Ureter (tissue), 1 donor: ENCODE data around the gene DCAF4L1. TPM values are rescaled to one million over a fixed set of nuclear protein-coding genes. Genes with fewer than 3 reads are reported as not detected.

Experiments
- DNase-seq: peaks from one replicate; pipeline ENCODE4 v3.0.0-alpha.2; 2020; ENCODE audit warnings: low spot score
- total RNA-seq: library from RNA; stranded (reverse); gene quantifications from one replicate; pipeline ENCODE4 v1.2.4, GENCODE V29; 2023
- donor health status: DM: yes; HTN: yes; CAD: no.

DCAF4L1 gene
- total RNA-seq = 0.36 TPM

DNA sequence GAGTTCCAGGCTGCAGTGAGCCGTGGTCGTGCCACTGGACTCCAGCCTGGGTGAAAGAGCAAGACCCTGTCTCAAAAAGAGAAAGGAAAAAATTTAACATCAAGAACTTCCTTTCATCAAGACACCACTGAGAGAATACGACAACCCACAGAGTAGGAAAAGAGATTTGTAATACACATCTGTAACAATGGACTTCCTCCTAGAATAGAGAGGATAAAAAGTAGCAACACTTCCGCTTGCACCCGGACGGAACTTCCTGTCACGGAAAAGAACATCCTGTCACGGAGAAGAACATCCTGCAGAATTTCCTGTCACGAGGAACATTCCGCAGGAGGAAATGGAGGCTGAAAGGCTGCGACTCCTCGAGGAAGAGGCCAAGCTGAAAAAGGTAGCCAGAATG, at the start of gene DCAF4L1:
Gene DCAF4L1, plus strand, starts transcription at position 301 of the 400 bp plus-strand sequence. Its CDS starts 37 bp downstream, at position 338.
- DNase-seq = no peak

GRCh38 chr4:41932988-41933387, 48.6 kb upstream of the DCAF4L1 start:
- DNase-seq = no peak

GRCh38 chr4:41933997-41934503, 47.5 kb upstream of the DCAF4L1 start:
- no peak for DNase-seq

DNA sequence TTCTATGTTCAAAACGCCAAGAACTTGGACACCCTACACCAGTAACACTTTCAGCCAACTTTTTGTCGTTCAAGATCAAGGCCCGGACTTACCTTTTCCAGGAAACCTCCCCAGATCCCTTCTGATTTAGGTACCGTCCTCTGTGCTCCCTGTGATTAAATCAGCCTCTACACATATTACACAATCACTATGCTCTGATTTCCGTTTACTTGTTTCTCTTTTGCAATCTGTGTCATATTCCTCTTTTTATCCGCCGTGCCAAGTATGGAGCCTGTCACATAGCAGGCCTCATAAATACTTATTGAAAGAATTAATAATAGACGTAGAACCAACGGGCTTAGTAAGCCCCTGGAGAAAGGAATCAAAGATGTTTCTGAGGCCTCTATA, 47.0 kb upstream of the DCAF4L1 start:
- DNase-seq = no peak

GRCh38 chr4:41934901-41935651, 46.5 kb upstream of the DCAF4L1 start, which contains the start of gene TMEM33:
TMEM33 (plus strand) TSS chr4:41935429; CDS start chr4:41935485, 56 bp downstream.
- peak; percentile 90 for DNase-seq

DNA sequence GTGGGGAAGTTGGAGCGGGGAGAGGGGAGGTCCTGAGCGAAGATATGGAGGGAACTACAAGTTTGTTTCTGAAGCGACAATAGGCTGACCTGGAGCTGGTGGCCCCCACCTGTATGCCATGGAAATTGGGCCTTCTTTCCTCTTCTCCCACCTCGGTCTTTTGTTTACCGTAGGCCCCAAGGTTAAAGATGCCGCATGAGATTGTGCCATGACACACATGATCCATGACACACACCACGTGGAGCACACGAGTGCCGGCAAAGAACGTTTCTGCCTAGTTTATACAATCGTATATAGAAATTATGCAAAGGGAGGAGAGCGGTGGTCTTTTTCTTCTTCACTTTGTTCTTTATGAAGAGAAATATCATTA, 45.9 kb upstream of the DCAF4L1 start:
- no peak for DNase-seq

DNA sequence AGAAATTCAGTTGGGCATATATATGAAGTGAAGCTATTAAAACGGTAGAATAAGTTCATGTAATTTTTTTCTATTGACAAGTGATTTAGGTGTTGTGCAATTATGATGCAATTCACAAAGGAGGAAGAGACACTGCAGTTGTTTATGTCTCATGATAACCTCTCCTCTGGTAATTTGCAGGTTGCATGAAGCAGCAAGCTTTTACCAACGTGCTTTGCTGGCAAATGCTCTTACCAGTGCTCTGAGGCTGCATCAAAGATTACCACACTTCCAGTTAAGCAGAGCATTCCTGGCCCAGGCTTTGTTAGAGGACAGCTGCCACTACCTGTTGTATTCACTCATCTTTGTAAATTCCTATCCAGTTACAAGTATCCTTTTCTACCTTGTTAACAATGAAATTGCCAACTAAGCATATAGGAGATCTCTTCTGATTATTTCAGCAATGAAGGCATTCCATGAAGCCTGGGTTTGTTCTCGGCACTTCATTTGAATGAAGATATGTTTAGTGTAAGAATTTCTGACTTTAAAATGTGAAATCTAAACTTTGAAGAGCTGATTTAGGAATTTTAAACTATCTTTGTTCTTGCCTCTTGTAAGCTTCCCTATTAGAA, 42.4 kb upstream of the DCAF4L1 start:
- no peak for DNase-seq

- DNase-seq = no peak
Measured at GRCh38 chr4:41940834-41941233, 40.7 kb upstream of the DCAF4L1 start.

- DNase-seq = no peak
Measured at GRCh38 chr4:41943506-41943905, 38.0 kb upstream of the DCAF4L1 start.

DNA sequence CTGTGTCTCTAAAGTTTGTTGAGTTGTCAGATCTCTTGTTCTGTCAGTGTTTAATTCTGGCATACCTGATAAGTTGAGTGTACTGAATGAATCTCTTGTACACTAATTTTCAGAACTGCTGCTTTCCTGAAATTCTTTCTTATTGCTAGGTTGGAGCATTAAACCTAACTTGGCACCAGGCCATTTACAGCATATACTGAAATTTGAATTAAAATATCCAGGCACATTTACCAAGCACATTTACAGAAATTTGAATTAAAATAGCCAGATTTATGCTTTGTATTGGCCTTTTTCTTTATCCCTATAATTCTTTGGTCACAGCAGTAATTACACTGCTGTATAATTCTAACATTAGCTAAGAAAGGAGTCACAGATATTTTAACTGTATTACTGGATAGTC, 37.5 kb upstream of the DCAF4L1 start:
- DNase-seq = no peak

DNA sequence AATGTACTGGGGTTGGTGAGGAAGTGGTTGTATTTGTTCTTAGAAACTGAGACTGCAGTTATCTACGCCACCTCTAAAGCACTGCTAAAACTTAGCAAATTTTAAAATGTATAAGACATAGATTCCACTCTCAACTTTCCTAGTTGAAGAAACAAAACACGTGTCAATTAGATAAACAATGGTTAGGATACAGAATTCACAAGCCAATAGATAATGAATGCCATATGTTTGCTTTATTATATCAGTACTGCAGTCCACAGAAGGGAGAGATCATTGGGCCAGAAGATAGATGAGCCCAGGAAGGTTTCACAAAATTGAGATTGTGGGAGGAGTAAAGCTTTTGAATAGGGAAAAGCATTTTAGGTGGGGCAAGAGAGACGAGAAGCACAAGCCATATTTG, 32.0 kb upstream of the DCAF4L1 start:
- no peak for DNase-seq

DNA sequence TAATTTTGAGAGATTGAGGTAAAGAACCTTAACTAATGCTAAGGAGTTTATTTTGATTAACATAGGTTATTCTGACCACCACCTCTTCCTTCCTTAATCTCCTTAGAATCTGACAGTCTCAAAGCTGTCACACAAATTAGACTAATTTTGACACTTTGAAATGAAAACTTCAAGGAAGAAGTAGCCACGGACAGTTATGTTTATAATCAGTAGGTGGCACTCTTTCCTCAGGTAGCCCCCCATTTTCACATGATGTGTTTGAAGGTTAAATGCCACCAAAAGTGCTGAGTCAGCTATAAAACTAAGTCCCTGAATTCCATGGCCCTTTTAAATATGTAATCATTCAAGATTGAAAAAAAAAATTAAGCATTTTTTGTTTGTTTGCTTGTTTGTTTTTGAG, 23.9 kb upstream of the DCAF4L1 start:
- no peak for DNase-seq

DNA sequence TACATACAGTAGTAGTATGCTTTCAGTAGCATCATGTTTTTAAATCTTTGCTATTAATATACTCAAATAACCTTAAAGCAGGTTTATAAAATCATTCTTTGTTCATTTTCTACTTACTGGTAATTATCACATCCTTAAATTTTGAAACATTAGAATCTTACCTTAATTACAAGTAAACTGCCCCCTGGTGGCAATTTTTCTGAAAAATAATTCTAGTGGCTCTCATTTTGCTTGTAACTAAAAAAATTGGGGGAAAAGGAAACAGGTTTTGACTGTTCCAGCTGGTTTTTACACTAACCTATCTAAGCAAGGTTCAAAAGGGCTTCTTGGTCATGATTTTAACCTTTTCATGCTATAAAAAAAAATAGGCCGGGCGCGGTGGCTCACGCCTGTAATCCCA, 18.5 kb upstream of the DCAF4L1 start:
- no peak for DNase-seq

DNA sequence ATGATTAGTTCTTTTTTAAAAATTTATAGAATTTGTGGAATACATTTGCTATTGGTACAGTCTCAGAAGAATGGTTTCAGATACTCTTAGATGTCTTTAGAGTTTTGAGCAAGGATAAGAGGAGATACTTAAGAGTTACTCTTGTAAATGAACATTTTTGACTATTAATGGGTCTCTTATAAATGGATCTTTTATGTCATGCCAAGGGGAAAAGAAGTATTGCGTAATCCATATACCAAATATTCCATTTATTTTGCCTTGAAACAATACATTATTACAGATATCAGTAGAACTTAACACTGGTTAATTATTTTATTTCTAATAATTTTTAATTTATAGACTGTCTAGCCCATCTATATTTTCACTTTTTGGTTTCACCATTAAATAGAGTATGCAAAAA, 17.2 kb upstream of the DCAF4L1 start:
- no peak for DNase-seq

- DNase-seq = no peak
Measured at GRCh38 chr4:41967392-41967791, 14.2 kb upstream of the DCAF4L1 start.

- no peak for DNase-seq
Measured at GRCh38 chr4:41969671-41970070, 11.9 kb upstream of the DCAF4L1 start.

GRCh38 chr4:41975341-41975740, 6.2 kb upstream of the DCAF4L1 start:
- DNase-seq = no peak

DNA sequence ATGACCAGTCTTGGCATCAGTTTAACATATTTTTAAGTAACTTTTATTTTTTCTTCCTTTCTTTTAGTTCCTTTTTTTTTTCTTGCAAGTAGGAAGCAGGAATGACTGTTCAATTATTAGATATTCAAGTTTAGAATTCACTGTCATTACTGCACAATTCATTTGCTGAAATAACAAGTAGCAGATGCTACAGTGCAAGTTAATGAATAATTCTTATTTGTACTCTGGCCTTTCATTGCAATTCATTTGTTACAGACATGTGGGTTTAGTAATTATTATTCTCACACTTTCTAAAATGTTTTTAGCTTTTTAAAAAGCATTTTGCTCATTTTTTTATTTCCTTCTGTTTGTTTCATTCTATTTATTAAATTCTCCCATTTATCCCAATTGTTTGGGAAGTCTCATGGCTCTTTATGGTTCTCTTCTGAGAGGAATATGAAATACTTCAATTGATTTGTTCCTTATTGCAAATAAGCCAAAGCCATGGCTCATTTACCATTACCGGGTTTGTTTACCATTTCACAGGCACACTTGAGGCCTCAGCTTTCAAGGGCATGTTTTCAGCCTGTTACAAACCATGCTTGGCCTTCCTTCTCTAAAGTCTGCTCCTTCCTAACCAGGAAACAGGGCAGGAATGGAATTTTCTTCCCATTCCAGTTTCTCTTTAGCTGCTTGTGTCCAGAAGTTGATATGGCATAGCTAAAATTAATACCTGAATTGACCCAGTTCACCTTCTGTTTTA, 4.6 kb upstream of the DCAF4L1 start:
- DNase-seq = no peak

- DNase-seq = no peak
Measured at GRCh38 chr4:41977709-41978108, 3.8 kb upstream of the DCAF4L1 start.

DNA sequence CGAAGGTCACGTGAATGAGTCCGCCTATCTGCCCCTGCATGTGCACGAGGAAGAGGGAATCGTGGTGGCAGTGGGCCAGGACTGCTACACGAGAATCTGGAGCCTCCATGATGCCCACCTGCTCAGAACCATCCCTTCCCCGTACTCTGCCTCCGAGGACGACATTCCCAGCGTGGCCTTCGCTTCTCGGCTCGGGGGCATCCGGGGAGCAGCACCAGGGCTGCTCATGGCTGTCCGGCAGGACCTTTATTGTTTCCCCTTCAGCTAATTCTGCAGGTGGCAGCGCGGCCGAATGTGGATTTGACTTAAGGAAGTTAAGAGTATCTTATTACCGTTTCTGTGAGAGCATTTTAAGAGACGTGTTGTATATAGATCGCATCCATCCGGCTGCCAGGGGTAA, 1.2 kb downstream of the DCAF4L1 start:
- DNase-seq = no peak

DNA sequence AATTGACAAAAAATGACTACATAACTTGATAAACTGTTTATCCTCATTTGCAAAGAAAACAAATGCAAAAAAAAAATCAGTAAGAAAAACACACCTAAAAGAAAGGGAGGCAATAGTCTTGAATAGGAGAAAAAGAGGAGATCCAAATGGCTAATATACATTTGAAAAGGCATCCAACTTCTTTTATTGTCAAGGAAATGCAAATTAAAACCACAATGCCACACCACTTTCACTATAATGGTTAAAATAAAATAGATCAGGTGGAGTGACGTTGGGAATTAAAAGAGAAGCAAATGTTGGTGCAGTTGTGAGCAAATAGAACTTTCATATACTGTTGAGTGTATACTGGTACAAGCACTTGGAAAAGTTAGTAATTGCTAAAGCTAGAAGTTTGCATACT, 3.6 kb downstream of the DCAF4L1 start:
- no peak for DNase-seq

- DNase-seq = no peak
Measured at GRCh38 chr4:41989994-41990364, 8.4 kb downstream of the DCAF4L1 start.
